ENCODE data around the gene PCDHB16. TPM values are rescaled to one million over a fixed set of nuclear protein-coding genes. Genes with fewer than 3 reads are reported as not detected.
"Not testable (repeated sequence)": the region's sequence is repeated elsewhere in the genome, so short reads cannot be mapped to it uniquely, and the experiment has no call there.

The PCDHB16 gene
- total and polyA plus RNA-seq, 12 donors: 0.62 to 3.7 (median 1.9) TPM

DNA sequence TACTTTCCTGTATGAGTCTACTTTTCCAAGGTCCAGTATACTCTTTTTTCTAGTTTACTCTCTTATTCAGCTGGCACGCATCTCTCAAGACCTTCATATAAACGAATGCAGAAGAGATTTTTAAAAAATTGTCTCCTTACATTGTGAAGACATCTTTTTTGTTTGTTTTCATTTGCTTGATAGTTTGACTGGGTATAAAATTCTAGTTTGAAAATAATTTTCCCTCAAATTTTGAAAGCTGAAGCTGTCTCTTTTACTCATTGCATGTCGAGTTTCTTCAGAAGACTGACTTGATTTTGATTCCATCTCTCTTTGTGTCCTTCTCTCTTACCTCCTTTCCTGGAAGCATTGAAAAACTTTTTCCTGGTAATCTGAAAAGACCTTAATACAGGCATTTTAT is 14.2 kb downstream of the PCDHB16 start:
- intact Hi-C loops (cut with DNase I): no loop called here
- H3K9me3 ChIP-seq: peaks cover 0 to 91% (median 57%) of the 10 kb centered on the region in 11 donors
- DNase-seq (no peak), ATAC-seq (no peak)
- H3K36me3 ChIP-seq: peaks cover 0 to 4% (median 0%) of the 10 kb centered on the region in 9 donors
- H3K4me1 ChIP-seq: no peaks in the 10 kb centered on the region
- no peak overlapping the region for H3K27ac ChIP-seq
- 26 to 29% methylated on average over 3 of the region's 3 CpGs for WGBS, 2 donors
- TF ChIP-seq, protein P1, sequence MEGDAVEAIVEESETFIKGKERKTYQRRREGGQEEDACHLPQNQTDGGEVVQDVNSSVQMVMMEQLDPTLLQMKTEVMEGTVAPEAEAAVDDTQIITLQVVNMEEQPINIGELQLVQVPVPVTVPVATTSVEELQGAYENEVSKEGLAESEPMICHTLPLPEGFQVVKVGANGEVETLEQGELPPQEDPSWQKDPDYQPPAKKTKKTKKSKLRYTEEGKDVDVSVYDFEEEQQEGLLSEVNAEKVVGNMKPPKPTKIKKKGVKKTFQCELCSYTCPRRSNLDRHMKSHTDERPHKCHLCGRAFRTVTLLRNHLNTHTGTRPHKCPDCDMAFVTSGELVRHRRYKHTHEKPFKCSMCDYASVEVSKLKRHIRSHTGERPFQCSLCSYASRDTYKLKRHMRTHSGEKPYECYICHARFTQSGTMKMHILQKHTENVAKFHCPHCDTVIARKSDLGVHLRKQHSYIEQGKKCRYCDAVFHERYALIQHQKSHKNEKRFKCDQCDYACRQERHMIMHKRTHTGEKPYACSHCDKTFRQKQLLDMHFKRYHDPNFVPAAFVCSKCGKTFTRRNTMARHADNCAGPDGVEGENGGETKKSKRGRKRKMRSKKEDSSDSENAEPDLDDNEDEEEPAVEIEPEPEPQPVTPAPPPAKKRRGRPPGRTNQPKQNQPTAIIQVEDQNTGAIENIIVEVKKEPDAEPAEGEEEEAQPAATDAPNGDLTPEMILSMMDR (IDR thresholded peaks at IDR 0.05): no peak
- no peak overlapping the region for H3K4me3 ChIP-seq
- H3K27me3 ChIP-seq: peaks cover 0 to 12% (median 6%) of the 10 kb centered on the region in 7 donors

DNA sequence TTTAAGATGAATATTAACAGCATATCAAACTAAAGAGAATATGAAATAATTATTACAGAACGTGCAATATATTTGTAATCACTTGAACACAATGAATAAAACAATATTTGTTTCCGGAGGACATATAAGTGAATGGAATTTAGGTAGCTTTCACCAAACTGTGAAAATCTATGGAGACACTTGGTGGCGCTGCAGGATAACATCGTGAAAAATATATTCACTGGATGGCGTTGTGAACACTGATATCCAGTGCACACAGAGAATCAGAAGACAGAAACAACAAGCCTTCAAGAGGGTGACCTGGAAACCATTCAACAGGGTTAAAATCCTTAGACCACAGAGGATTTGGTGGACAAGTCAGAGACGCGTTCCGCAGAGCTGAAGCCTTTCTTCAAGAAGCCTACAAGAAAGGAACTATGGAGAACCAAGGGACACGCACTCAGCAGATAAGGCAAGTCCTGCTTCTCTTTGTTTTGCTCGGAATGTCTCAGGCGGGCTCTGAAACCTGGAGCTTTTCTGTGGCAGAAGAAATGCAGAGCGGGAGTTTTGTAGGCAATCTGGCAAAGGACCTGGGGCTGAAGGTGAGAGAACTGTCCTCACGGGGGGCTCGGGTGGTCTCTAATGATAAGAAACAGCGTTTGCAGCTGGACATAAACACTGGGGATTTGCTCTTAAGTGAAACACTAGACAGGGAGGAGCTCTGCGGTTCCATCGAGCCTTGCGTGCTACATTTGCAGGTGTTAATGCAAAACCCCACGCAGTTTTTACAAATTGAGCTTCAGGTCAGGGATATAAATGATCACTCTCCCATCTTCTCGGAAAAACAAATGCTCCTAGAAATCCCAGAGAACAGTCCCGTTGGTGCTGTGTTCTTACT is 17.4 kb downstream of the PCDHB16 start, which contains the start of gene PCDHB11:
PCDHB11 (plus strand) TSS at position 269 of the 877 bp plus-strand sequence; CDS start at position 417, 148 bp downstream.
- Histone ChIP-seq H3K4me3 (peak within 1 kb of the TSS in 6 of 10 donors; percentile 1 to 20 (median 15)), H3K27me3 (peaks cover 0 to 20% (median 9%) of the 10 kb centered on the region in 7 donors), H3K36me3 (peaks cover 0 to 18% (median 0%) of the 10 kb centered on the region in 9 donors), H3K27ac (no peak within 1 kb of the TSS), H3K4me1 (no peaks in the 10 kb centered on the region), H3K9me3 (peaks cover 0 to 98% (median 56%) of the 10 kb centered on the region in 11 donors)
- TF ChIP-seq, protein P1 (IDR thresholded peaks at IDR 0.05): peak in 4 of 9 donors; percentile 4 to 19 (median 18)
- intact Hi-C loops (cut with DNase I): loop anchor here in 1 of 10 donors (10.0 kb wide), 1 partner anchor 125 kb away; the partner anchor contains the start of gene TAF7
- ATAC-seq: no peak
- no peak for DNase-seq
- WGBS, 2 donors: 32 to 33% methylated on average over 21 of the region's 21 CpGs

DNA sequence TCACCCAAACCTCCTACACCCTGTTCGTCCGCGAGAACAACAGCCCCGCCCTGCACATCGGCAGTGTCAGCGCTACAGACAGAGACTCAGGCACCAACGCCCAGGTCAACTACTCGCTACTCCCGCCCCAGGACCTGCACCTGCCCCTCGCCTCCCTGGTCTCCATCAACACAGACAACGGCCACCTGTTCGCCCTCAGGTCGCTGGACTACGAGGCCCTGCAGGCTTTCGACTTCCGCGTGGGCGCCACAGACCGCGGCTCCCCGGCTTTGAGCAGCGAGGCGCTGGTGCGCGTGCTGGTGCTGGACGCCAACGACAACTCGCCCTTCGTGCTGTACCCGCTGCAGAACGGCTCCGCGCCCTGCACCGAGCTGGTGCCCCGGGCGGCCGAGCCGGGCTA is 18.9 kb downstream of the PCDHB16 start:
- Histone ChIP-seq H3K9me3 (peaks cover 0 to 98% (median 53%) of the 10 kb centered on the region in 11 donors), H3K27me3 (peaks cover 0 to 29% (median 9%) of the 10 kb centered on the region in 7 donors), H3K36me3 (peaks cover 0 to 30% (median 0%) of the 10 kb centered on the region in 9 donors)
- not testable (repeated sequence) for ATAC-seq, H3K27ac ChIP-seq, DNase-seq, H3K4me3 ChIP-seq, H3K4me1 ChIP-seq
- WGBS, 2 donors: 24 to 26% methylated on average over 23 to 27 of the region's 38 CpGs
- intact Hi-C loops (cut with DNase I): loop anchor here in 1 of 10 donors (10.0 kb wide), 1 partner anchor 124 kb away; the partner anchor contains the start of gene TAF7

DNA sequence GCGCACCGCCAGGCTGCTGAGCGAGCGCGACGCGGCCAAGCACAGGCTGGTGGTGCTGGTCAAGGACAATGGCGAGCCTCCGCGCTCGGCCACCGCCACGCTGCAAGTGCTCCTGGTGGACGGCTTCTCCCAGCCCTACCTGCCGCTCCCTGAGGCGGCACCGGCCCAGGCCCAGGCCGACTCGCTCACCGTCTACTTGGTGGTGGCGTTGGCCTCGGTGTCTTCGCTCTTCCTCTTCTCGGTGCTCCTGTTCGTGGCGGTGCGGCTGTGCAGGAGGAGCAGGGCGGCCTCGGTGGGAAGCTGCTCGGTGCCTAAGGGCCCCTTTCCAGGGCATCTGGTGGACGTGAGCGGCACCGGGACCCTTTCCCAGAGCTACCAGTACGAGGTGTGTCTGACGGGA is 19.5 kb downstream of the PCDHB16 start:
- not testable (repeated sequence) for ATAC-seq
- H3K9me3 ChIP-seq: peaks cover 0 to 98% (median 48%) of the 10 kb centered on the region in 11 donors

DNA sequence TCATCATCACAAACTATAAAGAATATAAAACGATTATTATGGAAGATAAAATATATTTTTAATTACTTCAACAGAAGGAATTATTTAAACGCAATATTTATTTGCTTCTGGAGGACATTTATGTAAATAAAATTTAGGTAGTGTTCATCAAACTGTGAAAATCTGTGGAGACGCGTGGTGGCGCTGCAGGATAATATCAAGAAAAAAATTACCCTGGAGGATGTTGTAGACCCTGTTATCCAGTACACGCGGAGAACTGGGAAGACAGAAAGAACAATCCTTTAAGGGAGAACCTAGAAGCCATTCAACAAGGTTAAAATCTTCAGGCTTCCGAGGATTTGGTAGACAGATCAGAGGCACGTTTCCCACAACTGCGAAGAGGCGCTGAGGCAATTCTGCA is 26.3 kb downstream of the PCDHB16 start, which contains the start of gene PCDHB12:
PCDHB12 (plus strand) TSS at position 242 of the 400 bp plus-strand sequence. CDS start 189 bp downstream, outside the sequence.
- intact Hi-C loops (cut with DNase I): loop anchor here in 1 of 10 donors (10.0 kb wide), 1 partner anchor 116 kb away; the partner anchor contains the start of gene TAF7
- Histone ChIP-seq H3K4me1 (peaks cover 0 to 1% (median 0%) of the 10 kb centered on the region in 9 donors), H3K27ac (no peak within 1 kb of the TSS), H3K27me3 (peaks cover 0 to 51% (median 15%) of the 10 kb centered on the region in 7 donors), H3K4me3 (peak within 1 kb of the TSS in 6 of 10 donors; percentile 12 to 34 (median 26)), H3K9me3 (peaks cover 0 to 99% (median 39%) of the 10 kb centered on the region in 11 donors), H3K36me3 (peaks cover 0 to 33% (median 0%) of the 10 kb centered on the region in 9 donors)
- WGBS, 2 donors: 18% methylated on average over 11 of the region's 11 CpGs
- TF ChIP-seq, protein P1 (IDR thresholded peaks at IDR 0.05): peak in 7 of 9 donors; percentile 21 to 50 (median 32)
- no peak for ATAC-seq
- DNase-seq: no peak

More for the DNA sequence above, 19.5 kb downstream of the PCDHB16 start:
- not testable (repeated sequence) for H3K4me3 ChIP-seq, H3K4me1 ChIP-seq, DNase-seq, H3K27ac ChIP-seq
- 25 to 28% methylated on average over 28 to 29 of the region's 35 CpGs for WGBS, 2 donors
- peaks cover 0 to 34% (median 9%) of the 10 kb centered on the region in 7 donors for H3K27me3 ChIP-seq
- H3K36me3 ChIP-seq: peaks cover 0 to 35% (median 0%) of the 10 kb centered on the region in 9 donors
- intact Hi-C loops (cut with DNase I): loop anchor here in 1 of 10 donors (10.0 kb wide), 1 partner anchor 123 kb away; the partner anchor contains the start of gene TAF7

DNA sequence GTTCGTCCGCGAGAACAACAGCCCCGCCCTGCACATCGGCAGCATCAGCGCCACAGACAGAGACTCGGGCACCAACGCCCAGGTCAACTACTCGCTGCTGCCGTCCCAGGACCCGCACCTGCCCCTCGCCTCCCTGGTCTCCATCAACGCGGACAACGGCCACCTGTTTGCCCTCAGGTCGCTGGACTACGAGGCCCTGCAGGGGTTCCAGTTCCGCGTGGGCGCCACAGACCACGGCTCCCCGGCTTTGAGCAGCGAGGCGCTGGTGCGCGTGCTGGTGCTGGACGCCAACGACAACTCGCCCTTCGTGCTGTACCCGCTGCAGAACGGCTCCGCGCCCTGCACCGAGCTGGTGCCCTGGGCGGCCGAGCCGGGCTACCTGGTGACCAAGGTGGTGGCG is 28.1 kb downstream of the PCDHB16 start:
- Histone ChIP-seq H3K9me3 (peaks cover 0 to 95% (median 37%) of the 10 kb centered on the region in 11 donors), H3K27me3 (peaks cover 0 to 40% (median 13%) of the 10 kb centered on the region in 7 donors), H3K36me3 (peaks cover 0 to 17% (median 0%) of the 10 kb centered on the region in 9 donors)
- intact Hi-C loops (cut with DNase I): loop anchor here in 4 of 10 donors (10.0 kb wide), 2 partner anchors 205 to 355 kb away; partner anchors contain the start of genes PCDHGA10 (in 1 of the 4) and PCDHGB7 (in 1 of the 4)
- H3K4me1 ChIP-seq, DNase-seq, ATAC-seq, H3K27ac ChIP-seq, H3K4me3 ChIP-seq: not testable (repeated sequence)
- 31 to 32% methylated on average over 34 to 39 of the region's 39 CpGs for WGBS, 2 donors

DNA sequence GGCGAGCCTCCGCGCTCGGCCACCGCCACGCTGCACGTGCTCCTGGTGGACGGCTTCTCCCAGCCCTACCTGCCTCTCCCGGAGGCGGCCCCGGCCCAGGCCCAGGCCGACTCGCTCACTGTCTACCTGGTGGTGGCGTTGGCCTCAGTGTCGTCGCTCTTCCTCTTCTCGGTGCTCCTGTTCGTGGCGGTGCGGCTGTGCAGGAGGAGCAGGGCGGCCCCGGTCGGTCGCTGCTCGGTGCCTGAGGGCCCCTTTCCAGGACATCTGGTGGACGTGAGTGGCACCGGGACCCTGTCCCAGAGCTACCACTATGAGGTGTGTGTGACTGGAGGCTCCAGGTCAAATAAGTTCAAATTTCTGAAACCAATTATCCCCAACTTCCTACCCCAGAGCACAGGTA is 28.7 kb downstream of the PCDHB16 start:
- not testable (repeated sequence) for ATAC-seq, H3K4me3 ChIP-seq, H3K27ac ChIP-seq, H3K4me1 ChIP-seq, DNase-seq
- H3K27me3 ChIP-seq: peaks cover 0 to 36% (median 13%) of the 10 kb centered on the region in 7 donors
- intact Hi-C loops (cut with DNase I): loop anchor here in 4 of 10 donors (10.0 kb wide), 2 partner anchors 204 to 354 kb away; partner anchors contain the start of genes PCDHGA10 (in 1 of the 4) and PCDHGB7 (in 1 of the 4)
- H3K9me3 ChIP-seq: peaks cover 0 to 93% (median 34%) of the 10 kb centered on the region in 11 donors
- WGBS, 2 donors: 21 to 27% methylated on average over 16 to 21 of the region's 27 CpGs
- peaks cover 0 to 11% (median 0%) of the 10 kb centered on the region in 9 donors for H3K36me3 ChIP-seq

All from heart right ventricle (tissue), 16 donors.